Keratinocyte (primary cell): ENCODE measurements around the gene SLC46A3. TPM values are rescaled to one million over a fixed set of nuclear protein-coding genes. Genes with fewer than 3 reads are reported as not detected.

Source experiments
- DNase-seq: peaks from one replicate; pipeline ENCODE4 v3.0.0-alpha.2; 2011; ENCODE audit warnings: low read depth, missing footprints, low spot score
- FAIRE-seq: peaks from 2 replicates; lab custom pipeline; 2011; peaks lifted over from hg19 to GRCh38; lab: Jason Lieb, UNC
- H2AFZ ChIP-seq: 2 replicates; pipeline ENCODE4 v1.6.0; 2012; ENCODE audit warnings: low read length, control low read depth, inconsistent platforms; ENCODE audit not compliant: control insufficient read depth
- H3K27ac ChIP-seq: 2 replicates; pipeline ENCODE4 v1.5.1; 2011; ENCODE audit warnings: low read length; ENCODE audit not compliant: control insufficient read depth, insufficient read depth
- H3K27me3 ChIP-seq: 3 replicates; pipeline ENCODE4 v1.6.0; 2011; ENCODE audit warnings: low read length; ENCODE audit not compliant: control insufficient read depth, insufficient read depth; ENCODE audit errors: extremely low read depth
- H3K36me3 ChIP-seq, 2 experiments: 2 replicates in 1 of 2; 3 replicates in 1 of 2; pipeline ENCODE4 v1.5.1; 2011; ENCODE audit warnings: low read length in 2 of 2, mild to moderate bottlenecking in 1 of 2; ENCODE audit not compliant: control insufficient read depth in 2 of 2, insufficient read depth in 2 of 2; ENCODE audit errors: extremely low read depth in 1 of 2
- H3K4me1 ChIP-seq: 3 replicates; pipeline ENCODE4 v1.5.1; 2011; ENCODE audit warnings: low read length; ENCODE audit not compliant: control insufficient read depth, insufficient read depth; ENCODE audit errors: extremely low read depth
- H3K4me2 ChIP-seq: 3 replicates; pipeline ENCODE4 v1.6.0; 2011; ENCODE audit warnings: low read depth, low read length; ENCODE audit not compliant: control insufficient read depth, insufficient read depth; ENCODE audit errors: extremely low read depth
- H3K4me3 ChIP-seq, 3 experiments: fragments of 200-600 bp in 1 of 3; sonication (generic) in 1 of 3; 2 replicates in 2 of 3; 3 replicates in 1 of 3; pipeline ENCODE4 v1.5.1; 2011 to 2016; ENCODE audit warnings: low read length in 3 of 3, mild to moderate bottlenecking in 3 of 3, control low read depth in 2 of 3, inconsistent platforms in 1 of 3, low read depth in 1 of 3, mixed read lengths in 1 of 3, mixed run types in 1 of 3, moderate library complexity in 1 of 3; ENCODE audit not compliant: control insufficient read depth in 2 of 3, insufficient read depth in 2 of 3; ENCODE audit errors: extremely low read depth in 1 of 3
- H3K79me2 ChIP-seq: 2 replicates; pipeline ENCODE4 v1.6.0; 2012; ENCODE audit warnings: low read length; ENCODE audit not compliant: control insufficient read depth, insufficient read depth
- H3K9ac ChIP-seq: 3 replicates; pipeline ENCODE4 v1.6.0; 2011; ENCODE audit warnings: low read length; ENCODE audit not compliant: control insufficient read depth, insufficient read depth; ENCODE audit errors: extremely low read depth
- H3K9me1 ChIP-seq: 3 replicates; pipeline ENCODE4 v1.6.0; 2011; ENCODE audit warnings: low read length; ENCODE audit not compliant: control insufficient read depth, insufficient read depth; ENCODE audit errors: extremely low read depth
- H3K9me3 ChIP-seq: 2 replicates; pipeline ENCODE4 v1.5.1; 2012; ENCODE audit warnings: low read depth, low read length; ENCODE audit not compliant: control insufficient read depth
- H4K20me1 ChIP-seq: 3 replicates; pipeline ENCODE4 v1.6.0; 2011; ENCODE audit warnings: low read length; ENCODE audit not compliant: control insufficient read depth, insufficient read depth; ENCODE audit errors: extremely low read depth
- EZH2 ChIP-seq: IDR thresholded peaks from one replicate; pipeline ENCODE4 v1.6.1; 2012; ENCODE audit warnings: inconsistent platforms, mild to moderate bottlenecking, low read length, moderate library complexity
- dilution Hi-C: fragments of 300-500 bp; cut with MboI; formaldehyde crosslinking; loops from one replicate; pipeline ENCODE4 v1.7.0; 2020; ENCODE audit warnings: low sequenced_read_pairs; ENCODE audit not compliant: extremely low pct_ligation_motif_present
- polyA plus RNA-seq, 5 experiments: library from polyadenylated mRNA; depleted of rRNA in 3 of 5; stranded (reverse) in 3 of 5; stranded (forward) in 1 of 5; unstranded in 1 of 5; fragments of >200 nt; gene quantifications; 1 replicate in 1 of 5; 2 replicates in 3 of 5; 3 replicates in 1 of 5; pipeline versions ENCODE4 v1.2.1 to v1.2.3, GENCODE V29; 2011 to 2012; ENCODE audit warnings: missing spikeins in 2 of 5, low read depth in 1 of 5, low replicate concordance in 1 of 5
- TF ChIP-seq, protein P1 (sequence below), 3 experiments: IDR thresholded peaks in 1 of 3; conservative IDR thresholded peaks in 1 of 3; optimal IDR thresholded peaks in 1 of 3; 2 replicates in 2 of 3; 3 replicates in 1 of 3; pipeline versions ENCODE3 to v1.5.1; 2011; ENCODE audit warnings: low read length in 3 of 3, mild to moderate bottlenecking in 3 of 3, moderate library complexity in 2 of 3, control low read depth in 1 of 3, inconsistent platforms in 1 of 3; ENCODE audit not compliant: insufficient read depth in 2 of 3; ENCODE audit errors: extremely low read depth in 1 of 3

SLC46A3 gene
- polyA plus RNA-seq, 1 donor (not counting 4 experiments of a cell fraction or from before 2014, with no cell fraction given), result 14.1 TPM

GRCh38 chr13:28729541-28729940, 10.8 kb upstream of the SLC46A3 start:
- Histone ChIP-seq H3K27ac (no peak overlapping the region), H3K27me3 (no peaks in the 10 kb centered on the region), H3K79me2 (no peaks in the 10 kb centered on the region), H3K9me3 (no peaks in the 10 kb centered on the region), H3K4me2 (no peak overlapping the region), H3K36me3 (no peaks in the 10 kb centered on the region), H2AFZ (no peak overlapping the region), H3K4me3 (no peak overlapping the region), H3K9ac (no peak overlapping the region), H4K20me1 (no peaks in the 10 kb centered on the region), H3K4me1 (no peaks in the 10 kb centered on the region), H3K9me1 (no peaks in the 10 kb centered on the region)
- dilution Hi-C loops, result no loop called here
- FAIRE-seq, result no peak
- DNase-seq, result no peak
- TF ChIP-seq EZH2, result no peak
- TF ChIP-seq, protein P1, sequence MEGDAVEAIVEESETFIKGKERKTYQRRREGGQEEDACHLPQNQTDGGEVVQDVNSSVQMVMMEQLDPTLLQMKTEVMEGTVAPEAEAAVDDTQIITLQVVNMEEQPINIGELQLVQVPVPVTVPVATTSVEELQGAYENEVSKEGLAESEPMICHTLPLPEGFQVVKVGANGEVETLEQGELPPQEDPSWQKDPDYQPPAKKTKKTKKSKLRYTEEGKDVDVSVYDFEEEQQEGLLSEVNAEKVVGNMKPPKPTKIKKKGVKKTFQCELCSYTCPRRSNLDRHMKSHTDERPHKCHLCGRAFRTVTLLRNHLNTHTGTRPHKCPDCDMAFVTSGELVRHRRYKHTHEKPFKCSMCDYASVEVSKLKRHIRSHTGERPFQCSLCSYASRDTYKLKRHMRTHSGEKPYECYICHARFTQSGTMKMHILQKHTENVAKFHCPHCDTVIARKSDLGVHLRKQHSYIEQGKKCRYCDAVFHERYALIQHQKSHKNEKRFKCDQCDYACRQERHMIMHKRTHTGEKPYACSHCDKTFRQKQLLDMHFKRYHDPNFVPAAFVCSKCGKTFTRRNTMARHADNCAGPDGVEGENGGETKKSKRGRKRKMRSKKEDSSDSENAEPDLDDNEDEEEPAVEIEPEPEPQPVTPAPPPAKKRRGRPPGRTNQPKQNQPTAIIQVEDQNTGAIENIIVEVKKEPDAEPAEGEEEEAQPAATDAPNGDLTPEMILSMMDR (optimal IDR thresholded peaks at IDR 0.05 in 1 of 3, IDR thresholded peaks at IDR 0.05 in 1 of 3, conservative IDR thresholded peaks at IDR 0.05 in 1 of 3; ENCODE audit: extremely low read depth in 1 of 3, insufficient read depth in 2 of 3, low read length in 3 of 3), result no peak

DNA sequence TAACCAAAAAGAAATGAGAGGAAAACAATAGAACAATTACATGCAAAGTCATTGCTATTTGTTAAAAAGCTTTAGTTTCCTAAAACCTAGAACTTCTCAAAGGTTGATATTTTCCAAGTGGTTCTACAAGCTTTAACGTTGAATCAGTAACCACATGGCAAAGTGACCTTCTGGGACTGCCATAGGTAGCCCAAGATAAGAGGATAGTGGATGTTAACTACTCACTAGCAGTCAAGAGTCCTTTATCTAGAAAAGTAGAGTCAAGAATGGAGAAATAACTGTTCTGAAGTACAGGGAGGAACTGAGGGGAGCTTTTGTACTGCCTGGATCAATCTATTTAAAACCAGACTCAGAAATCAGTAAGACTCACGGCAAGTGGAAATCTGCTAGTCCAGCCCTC, 9.9 kb upstream of the SLC46A3 start:
- FAIRE-seq (no peak), DNase-seq (no peak)
- TF ChIP-seq, protein P1 (optimal IDR thresholded peaks at IDR 0.05 in 1 of 3, IDR thresholded peaks at IDR 0.05 in 1 of 3, conservative IDR thresholded peaks at IDR 0.05 in 1 of 3; ENCODE audit: extremely low read depth in 1 of 3, insufficient read depth in 2 of 3, low read length in 3 of 3), result no peak
- TF ChIP-seq EZH2, result no peak
- Histone ChIP-seq H3K36me3 (no peaks in the 10 kb centered on the region), H2AFZ (no peak overlapping the region), H3K4me1 (no peaks in the 10 kb centered on the region), H3K4me3 (no peak overlapping the region), H3K9me1 (no peaks in the 10 kb centered on the region), H3K79me2 (no peaks in the 10 kb centered on the region), H4K20me1 (no peaks in the 10 kb centered on the region), H3K27me3 (no peaks in the 10 kb centered on the region), H3K9me3 (no peaks in the 10 kb centered on the region), H3K9ac (no peak overlapping the region), H3K4me2 (no peak overlapping the region), H3K27ac (no peak overlapping the region)
- dilution Hi-C loops, result no loop called here
